AG20443 (cell line): Measurements from ENCODE around the gene FBP1.

Experiments used
- DNase-seq: peaks from one replicate; pipeline ENCODE4 v3.0.0; 2012; ENCODE audit warnings: low spot score, mixed read lengths

FBP1 gene

DNA sequence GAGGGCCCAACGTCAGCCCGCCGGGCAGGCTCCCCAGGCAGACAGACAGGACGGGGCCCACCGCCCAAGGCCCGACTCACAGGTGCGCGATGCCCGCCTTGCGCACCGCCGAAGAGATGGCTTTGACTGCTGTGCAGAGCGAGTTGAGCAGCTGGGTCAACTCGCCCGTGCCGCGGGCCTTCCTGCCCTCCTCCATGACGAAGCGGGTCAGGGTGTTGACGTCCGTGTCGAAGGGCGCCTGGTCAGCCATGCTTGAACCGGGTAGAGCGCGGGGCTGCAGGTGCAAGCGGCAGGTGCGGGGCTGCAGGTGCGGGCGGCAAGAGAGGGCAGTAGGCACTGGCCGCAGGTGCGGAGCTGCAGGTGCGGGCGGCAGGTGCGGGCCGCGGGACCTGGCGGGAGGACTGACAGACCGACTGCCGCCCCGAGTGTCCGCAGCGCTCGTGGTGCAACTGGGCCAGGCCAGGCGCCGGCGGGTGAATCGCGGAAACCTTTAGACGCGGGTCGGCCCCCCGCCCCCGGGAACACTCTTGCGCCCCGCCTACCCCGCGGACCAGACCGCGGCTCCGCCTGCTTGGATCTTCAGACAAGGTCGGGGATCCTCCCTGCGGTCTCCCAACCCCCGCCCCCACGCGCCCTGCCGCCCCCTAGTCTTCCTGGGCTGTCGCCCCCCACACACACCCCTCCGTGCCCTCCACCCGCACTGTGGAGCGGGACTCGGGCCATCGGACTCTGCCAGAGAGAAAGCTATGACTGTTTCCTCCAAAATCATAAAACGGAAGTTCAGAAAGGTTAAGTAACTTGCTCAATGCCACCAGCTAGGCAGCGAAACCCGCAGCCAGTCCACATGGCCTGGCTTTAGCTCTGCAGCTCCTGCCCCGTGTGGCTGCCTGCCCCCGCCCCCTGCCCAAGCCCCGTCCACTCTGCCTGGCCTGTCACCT is at the start of gene FBP1:
FBP1 (minus strand) TSS at position 458 of the 938 bp plus-strand sequence; CDS start at position 250, 208 bp downstream.
- peak; percentile 65 for DNase-seq

DNA sequence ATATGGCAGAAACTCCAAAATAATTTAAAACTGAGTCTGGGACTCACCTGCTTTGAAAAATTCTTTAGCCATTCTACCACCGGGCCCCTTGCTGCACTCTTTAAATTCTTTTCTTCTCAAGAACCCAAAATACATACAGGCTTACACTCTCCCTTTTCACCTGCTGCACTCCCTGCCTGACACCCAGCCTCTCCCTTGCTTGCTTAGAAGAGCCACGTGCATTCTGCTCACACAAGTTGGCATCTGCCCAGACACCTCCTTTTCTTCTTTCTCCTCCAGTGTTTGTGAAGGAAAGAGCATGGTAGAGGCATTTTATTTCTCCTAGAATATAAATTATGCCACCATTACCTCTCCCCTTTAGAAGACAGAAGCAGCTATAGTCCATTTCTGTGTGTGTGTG is 48.1 kb upstream of the FBP1 start:
- no peak for DNase-seq

DNA sequence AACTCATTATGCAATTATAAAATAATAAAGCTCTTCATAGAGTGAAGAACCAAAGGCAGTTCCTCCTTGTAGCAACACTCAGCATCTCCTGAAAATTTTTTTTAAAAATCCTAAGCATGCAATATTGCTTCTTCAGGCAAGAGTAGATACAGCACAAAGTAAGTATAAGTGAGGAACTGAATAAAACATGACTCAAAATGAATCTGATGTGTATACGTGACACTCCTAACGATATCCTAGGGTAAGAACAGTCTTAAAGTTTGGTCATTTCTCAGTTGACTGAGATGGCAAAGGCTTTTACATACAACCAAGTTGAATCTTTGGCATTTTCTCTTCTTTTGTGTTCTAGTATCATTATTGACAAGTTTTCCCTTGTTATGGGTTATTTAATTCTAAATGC is 46.0 kb upstream of the FBP1 start:
- no peak for DNase-seq

DNA sequence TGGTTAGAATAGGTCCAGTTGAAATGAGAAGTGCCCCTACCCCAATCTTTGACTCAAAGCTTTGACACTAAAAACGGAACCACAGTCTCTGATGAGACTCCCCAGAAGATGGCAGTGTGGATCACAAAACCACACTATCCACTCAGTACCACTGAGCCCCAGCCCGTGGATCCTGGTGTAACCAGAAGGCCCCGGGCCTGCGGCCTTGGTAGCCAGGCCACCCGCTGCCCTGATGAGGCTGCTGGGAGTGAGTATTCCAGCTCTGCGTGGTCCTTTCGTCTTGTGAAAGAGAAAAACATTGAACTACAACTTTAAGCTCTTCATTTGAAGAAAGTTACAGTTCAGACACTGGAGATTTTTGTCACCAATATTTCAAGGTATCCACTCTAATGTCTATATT is 42.2 kb upstream of the FBP1 start:
- DNase-seq: peak; percentile 92

DNA sequence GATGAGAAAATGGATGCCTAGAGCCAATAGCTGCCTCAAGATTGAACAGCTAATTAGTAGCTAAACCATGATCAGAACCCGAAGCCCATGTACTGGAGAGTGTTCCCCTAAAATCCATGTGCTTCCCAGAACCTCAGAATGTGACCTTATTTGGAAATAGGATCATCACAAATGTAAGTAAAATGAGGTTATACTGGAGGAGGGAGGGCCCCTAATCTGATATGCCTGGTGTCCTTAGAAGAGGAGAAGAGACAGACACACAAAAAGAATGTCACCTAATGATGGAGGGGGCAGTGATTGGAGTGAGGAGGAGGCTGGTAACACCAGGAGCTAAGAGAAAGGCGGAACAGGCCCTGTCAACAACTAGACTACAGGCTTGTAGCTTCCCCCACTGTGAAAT is 41.3 kb upstream of the FBP1 start:
- no peak for DNase-seq

DNA sequence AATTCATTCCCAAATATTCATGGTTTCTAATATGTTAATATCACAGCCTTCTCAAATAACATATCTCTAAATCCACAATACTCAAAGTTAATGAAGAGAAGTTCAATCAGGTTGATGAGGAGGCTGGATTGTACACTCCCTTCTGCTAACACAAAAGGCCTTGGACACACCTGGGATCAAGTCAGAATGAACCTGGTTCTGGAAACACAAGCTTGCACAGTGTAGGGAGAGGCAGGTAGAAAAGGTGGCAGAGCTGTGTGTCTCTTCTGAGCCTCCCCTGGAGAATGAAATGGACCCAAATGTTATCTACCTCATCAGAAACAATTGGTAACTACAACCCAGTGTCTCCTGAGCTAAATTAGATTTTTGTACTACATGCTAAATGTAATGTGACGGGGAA is 40.7 kb upstream of the FBP1 start:
- DNase-seq: no peak

DNA sequence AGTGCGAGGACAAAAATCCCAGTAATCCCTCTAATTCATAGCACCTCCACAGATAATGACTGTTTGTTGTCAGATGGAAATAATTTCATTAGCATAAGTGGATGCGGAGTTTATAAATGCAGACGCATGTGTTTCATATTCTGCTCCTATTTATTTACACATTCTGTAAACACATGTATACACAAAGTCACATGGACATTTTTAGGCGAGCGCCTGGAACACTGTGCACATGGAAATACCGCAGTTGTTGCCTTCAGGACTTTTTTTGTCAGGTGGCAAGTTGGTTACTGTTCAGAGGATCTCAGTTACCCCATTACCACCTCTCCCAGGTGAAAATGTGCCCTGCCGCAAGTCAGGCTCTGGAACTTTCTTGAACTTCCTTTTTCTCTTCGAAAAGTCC is 40.3 kb upstream of the FBP1 start:
- no peak for DNase-seq

DNA sequence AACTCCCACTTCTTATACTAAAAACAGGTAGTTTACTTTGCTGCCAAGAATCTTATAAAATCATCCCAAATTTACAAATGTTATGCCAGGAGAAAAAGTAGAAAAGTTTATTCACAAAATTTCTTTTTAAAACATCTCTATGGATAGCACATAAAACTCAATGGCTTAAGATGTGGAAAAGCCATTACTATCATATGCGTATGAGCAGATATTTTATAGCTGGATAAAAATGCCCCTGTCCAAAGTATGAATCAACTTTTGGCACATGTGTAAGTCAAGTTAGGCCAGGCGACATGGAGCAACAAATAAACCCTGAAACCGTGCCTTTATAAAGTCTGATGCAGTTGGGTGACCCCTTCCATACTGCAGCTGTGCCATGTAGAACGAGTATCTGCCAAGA is 38.6 kb upstream of the FBP1 start:
- no peak for DNase-seq

DNA sequence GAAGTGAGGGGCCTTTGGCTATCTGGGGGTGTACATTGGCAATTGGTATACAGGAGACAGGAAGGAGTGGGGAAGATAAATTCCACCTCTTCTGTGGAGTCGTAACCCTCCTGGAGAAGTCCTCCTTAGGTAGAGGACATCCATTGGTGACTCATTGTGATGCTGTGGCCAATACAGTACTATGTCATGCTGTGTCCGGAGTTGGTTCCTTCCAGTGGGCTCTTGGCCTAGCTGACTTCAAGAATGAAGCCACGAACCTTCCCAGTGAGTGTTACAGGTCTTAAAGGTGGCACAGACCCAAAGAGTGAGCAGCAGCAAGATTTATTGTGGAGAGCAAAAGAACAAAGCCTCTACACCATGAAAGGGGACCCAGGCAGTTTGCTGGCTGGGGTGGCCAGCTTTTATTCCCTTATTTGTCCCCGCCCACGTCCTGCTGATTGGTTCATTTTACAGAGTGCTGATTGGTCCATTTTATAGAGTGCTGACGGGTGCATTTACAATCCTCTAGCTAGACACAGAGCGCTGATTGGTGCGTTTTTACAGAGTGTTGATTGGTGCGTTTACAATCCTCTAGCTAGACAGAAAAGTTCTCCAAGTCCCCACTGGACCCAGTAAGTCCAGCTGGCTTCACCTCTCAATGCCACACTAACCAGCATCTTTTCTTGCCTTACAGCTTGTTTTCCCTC is 37.3 kb upstream of the FBP1 start:
- DNase-seq: no peak

DNA sequence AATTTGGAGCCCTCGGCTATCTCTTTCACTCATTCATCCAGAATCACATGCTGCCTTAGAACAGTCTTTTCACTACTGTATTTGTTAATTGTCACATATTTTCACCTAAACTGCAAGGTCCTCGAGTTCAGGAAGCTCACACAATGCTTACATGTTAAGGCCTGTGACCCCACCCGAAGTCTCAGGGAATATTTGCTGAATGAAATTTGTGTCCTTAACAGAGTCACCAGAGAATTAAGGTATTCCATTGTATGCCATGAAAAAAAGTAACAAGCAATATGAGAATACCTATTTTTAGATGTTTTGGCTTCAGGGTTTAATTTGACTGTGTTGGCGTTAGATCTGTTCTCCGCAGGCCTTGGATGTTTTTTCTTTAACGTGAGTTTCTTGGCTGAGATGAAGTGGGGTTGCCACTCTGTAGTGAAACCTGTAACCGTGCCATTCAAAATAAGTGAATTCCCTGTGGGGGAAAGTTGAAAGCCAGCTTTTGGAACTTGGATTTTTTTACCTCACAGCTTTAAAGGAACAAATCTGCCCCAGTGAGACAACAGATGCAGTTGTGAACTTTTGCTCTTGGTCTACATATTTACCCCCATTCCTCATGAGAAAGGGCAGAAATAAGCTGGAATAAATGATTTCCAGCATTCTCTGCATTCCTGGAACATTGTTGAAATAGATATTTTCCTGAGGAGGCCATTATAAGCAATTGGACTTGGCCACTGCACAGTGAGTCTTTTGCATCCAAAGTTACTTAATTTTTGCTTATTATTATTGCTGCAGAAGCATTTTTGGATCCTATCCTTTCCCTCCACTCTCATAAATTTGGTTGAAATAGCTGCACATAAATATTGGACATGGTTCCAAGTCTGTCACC is 35.9 kb upstream of the FBP1 start:
- peak; percentile 67 for DNase-seq

DNA sequence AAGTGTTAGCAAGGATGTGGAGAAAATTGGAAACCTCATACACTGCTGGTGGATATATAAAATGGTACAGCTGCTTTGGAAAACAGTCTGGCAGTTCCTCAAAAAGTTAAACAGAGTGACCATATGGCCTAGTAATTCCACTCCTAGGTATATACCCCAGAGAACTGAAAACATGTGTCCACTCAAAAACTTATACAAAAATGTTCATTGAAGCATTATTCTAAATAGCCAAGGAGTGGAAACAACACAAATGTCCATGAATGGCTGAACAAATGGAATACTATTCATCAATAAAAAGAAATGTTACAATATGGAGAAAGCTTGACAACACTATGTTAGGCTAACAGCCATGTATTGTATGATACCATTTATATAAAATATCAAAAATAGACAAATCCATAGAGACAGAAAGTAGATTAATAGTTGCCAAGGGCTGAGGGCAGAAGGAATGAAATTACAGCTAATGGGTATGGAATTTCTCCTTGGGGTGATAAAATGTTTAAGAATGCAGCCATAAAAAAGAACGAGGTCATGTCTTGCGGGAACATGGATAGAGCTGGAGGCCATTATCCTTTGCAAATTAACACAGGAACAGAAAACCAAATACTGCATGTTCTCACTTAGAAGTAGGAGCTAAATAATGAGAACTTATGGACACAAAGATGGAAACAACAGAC is 33.6 kb upstream of the FBP1 start:
- DNase-seq: peak; percentile 37

DNA sequence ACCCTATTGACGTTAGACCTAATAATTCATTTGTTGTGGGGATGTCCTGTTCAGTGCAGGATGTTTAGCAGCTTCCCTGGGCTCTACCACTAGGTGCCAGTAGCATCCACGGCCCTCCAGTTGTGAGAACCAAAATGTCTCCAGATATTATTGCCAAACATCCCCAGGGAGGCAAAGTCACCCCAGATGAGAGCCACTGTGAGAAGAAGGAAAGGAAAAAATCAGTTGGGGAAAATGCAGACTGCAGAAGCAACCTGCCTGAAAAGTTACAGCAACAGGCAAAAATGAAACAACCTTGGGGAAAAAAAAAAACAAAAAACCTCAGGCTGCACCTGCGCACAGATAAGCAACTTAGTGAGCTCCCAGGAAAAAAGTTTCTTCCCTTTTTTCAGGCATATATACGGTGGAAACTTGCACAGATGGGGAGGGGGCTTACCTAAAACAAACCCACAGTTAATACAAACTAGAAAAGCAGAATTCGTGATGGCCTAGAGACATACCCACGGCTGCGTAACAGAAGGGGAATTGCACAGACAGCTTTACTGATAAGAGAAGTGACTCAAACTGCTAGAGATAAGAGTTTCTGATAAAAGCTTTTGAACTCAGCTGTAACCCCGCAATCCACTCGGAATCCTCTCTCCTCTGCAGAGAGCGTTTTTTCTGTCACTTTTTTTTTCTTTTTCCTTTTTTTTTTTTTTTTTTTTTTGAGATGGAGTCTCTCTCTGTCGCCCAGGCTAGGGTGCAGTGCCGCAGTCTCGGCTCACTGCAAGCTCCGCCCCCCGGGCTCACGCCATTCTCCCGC is 29.8 kb upstream of the FBP1 start:
- DNase-seq: peak; percentile 75

DNA sequence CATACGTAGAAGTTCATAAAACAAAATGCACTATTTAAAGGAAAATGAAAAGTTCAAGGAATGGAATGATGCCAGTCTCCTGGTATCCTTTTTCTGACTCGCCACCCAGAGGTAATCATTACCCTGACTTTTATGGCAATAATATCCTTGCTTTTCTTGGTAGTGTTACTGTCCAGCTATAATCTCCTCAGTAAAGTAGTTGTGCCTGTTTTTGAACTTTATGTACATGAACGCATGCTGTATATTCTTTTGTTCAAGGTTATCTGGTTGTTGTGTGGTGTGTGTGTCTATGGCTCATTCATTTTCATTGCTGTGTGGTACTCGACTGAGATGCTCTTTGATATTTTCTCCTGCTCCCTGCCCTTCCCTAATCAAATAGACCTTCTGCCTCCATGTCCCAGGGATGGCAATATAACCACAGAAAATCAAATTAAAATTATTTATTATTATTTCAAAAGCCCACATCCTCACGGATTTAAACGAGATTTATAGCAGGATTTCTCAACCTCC is 29.2 kb upstream of the FBP1 start:
- DNase-seq: no peak

DNA sequence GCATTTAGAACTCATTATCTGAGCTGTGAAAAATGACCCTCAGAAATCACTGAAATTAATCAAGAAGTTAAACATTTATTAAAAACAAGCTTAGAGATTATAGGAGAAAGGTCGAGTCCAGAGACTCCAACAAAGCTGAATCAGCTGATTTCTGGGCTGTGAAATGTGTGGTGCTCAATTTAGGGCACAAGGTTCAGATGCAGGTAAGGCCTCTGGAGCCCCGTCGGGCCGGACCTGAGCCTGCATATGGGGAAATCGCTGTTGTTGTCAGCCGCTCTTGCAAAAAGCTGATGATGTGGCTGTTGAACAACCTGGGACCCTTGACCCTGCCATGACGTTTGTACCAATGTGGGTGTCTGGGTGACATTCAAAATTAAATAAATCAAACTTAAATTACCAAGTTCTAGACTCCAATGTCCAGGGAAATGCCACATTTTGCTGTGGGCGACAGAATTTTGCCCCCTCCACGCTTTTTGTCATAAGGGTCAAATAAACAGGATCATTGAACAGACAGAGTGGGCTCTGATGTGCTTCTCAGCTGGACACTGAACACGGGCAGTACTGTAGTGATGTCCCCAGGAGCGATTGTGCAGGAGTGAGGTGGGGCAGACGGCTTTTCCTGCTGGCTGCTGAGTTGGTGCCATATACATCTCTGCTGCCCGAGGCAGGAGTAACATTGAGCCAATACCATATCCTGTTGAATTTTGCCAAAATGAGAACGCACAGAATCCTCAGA is 27.2 kb upstream of the FBP1 start:
- no peak for DNase-seq

DNA sequence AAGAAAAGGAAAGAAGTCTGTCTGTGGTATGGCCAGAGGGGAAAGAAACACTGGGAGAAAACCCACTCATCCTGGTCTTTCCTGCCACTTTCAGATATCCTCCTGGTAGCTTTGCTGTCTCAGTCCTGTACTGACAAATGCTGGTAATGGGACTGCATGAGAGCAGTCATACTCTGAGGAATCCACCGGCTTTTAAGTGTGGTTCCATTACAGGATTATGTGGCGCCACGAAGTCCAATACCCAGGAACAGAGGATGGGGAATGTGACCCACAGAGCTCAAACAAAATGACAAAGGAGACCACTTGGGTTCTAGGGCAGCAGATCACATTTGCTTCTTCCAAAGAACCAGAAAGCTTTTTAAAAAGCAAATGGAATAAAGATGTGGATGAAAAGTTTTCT is 26.3 kb upstream of the FBP1 start:
- no peak for DNase-seq

DNA sequence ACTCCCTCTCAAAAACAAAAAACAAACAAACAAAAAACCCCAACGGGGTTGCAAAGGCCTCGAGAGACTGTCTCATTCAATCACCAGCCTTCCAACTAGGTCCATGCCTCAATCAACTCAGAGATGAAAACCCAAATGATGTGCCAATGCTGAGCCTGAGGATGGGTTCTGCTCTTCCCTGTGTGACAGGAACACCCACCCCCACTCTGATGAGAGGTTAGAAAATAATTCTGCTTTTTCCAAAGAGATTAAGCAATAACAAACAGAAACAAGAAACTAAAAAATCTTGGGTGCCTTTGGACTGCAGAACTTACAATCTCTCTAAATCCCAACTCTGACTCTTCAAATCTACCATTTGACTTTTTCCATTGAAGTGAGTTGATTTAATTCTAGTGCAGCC is 25.5 kb upstream of the FBP1 start:
- DNase-seq: no peak

DNA sequence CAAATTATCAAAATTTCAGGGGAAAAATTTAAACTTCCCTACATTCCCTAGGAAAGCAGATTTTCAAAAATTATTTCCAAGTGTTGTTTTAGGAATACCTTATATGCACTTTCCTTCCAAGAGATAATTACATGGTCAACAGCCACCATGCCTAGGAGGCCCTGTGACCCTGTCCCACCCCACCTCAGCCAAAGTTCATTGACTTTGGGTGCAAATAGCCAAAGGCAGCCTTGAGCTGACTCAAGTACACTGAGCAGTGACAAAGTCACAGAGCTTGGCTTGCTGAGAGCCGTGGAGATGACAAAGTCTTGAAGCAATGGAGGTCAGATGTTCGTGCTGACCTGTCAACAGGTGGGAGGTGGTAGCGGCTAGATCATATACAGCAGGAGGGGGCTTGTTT is 24.3 kb upstream of the FBP1 start:
- DNase-seq: no peak

DNA sequence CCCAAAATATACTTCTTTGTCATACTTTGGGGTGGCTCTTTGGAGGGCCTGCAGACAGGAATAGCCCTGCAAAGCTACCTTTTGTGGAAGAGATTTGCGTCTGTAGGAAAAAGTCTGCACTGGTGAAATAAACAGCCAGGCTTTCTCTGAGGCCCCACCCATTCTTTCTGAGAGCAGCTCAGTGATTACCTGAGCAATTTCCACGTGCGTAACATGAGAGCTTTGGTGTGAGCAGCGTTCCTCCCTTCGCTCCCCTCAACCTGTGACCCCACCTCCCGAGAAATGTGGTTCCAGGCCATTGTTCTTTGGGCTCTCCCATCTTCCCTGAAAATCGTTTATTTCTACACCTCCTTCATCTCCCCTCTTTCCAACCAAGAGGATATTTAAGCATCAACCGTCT is 23.8 kb upstream of the FBP1 start:
- no peak for DNase-seq

DNA sequence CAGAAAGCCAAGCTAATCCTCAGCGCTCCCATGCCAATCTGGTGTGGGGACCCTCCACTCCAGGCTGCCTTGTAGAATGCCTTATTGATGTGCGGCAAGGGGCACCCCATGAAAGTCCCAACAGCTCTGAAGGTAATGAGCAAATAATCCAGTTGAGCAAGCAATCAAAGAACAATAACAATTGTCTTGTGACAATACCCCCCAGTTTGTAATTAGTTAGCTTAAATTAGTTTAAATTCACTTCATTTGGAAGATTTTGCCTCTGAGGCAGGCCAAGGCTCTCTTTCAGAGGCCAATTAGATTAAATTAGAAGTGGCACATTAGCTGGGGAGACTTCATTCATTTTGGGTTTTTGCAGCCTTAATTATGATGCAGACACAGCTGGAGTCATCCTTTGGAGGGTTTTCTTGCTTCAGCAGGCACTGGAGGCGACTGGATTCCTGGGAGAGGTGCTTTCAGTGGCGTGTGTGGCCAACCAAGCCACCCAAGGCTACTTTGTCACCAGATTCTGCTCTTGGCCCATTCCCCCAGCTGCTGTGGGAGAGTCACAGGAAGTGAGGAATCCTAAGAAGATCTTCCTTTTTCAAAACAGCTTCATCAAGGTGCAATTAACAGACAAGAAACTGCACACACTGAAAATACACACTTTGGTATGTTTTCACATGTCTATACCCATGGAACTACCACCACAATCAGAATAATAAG is 17.9 kb upstream of the FBP1 start:
- no peak for DNase-seq
